CD4-positive, CD25-positive, alpha-beta regulatory T cell (primary cell): ENCODE measurements around the gene PPP5C. TPM values are rescaled to one million over a fixed set of nuclear protein-coding genes. Genes with fewer than 3 reads are reported as not detected.

Experiments
- ATAC-seq, 2 donors: fragments of 150-1000 bp; cut with Tn5 transposase; one replicate each; pipeline ENCODE4 v1.10.0; 2021; ENCODE audit warnings: low read depth in 2 of 2, moderate number of reproducible peaks in 2 of 2, moderate library complexity in 1 of 2
- DNase-seq, 3 donors: peaks; one replicate each; pipeline versions ENCODE4 v3.0.0 to v3.0.0-alpha.2; 2012 to 2022; ENCODE audit warnings: mixed read lengths in 1 of 3
- H3K27ac ChIP-seq: one replicate; pipeline ENCODE4 v1.7.0; 2013; ENCODE audit warnings: mild to moderate bottlenecking, low read length; ENCODE audit not compliant: insufficient read depth, poor library complexity, severe bottlenecking
- H3K27me3 ChIP-seq: one replicate; pipeline ENCODE4 v1.7.0; 2013; ENCODE audit warnings: low read length; ENCODE audit not compliant: control insufficient read depth, insufficient read depth
- H3K36me3 ChIP-seq: one replicate; pipeline ENCODE4 v1.7.0; 2013; ENCODE audit warnings: mild to moderate bottlenecking, low read length, moderate library complexity; ENCODE audit not compliant: control insufficient read depth, insufficient read depth
- H3K4me1 ChIP-seq: 2 replicates; pipeline ENCODE4 v1.7.0; 2013; ENCODE audit warnings: mild to moderate bottlenecking, low read length; ENCODE audit not compliant: insufficient read depth, control insufficient read depth, poor library complexity, severe bottlenecking
- H3K4me3 ChIP-seq: one replicate; pipeline ENCODE4 v1.7.0; 2013; ENCODE audit warnings: low read depth, mild to moderate bottlenecking, low read length, moderate library complexity
- H3K9me3 ChIP-seq, 2 experiments: 1 replicate in 1 of 2; 2 replicates in 1 of 2; pipeline ENCODE4 v1.7.0; 2013; ENCODE audit warnings: low read length in 2 of 2, mild to moderate bottlenecking in 1 of 2, moderate library complexity in 1 of 2; ENCODE audit not compliant: control insufficient read depth in 2 of 2
- H3K27ac Mint-ChIP-seq, 3 donors: one replicate each; pipeline ENCODE4 v1.8.0; 2020 to 2022; ENCODE audit warnings: mild to moderate bottlenecking in 3 of 3, mixed read lengths in 3 of 3, moderate library complexity in 2 of 3
- H3K27me3 Mint-ChIP-seq: one replicate; pipeline ENCODE4 v1.8.0; 2022; ENCODE audit warnings: mild to moderate bottlenecking, mixed read lengths
- H3K36me3 Mint-ChIP-seq: one replicate; pipeline ENCODE4 v1.8.0; 2020; ENCODE audit warnings: mixed read lengths
- H3K4me1 Mint-ChIP-seq, 4 donors: one replicate each; pipeline ENCODE4 v1.8.0; 2020 to 2022; ENCODE audit warnings: mixed read lengths in 4 of 4, mild to moderate bottlenecking in 1 of 4
- H3K4me3 Mint-ChIP-seq, 4 donors: one replicate each; pipeline ENCODE4 v1.8.0; 2020 to 2022; ENCODE audit warnings: mild to moderate bottlenecking in 4 of 4, mixed read lengths in 4 of 4, moderate library complexity in 3 of 4
- H3K9me3 Mint-ChIP-seq, 7 donors: one replicate each; pipeline ENCODE4 v1.8.0; 2020 to 2022; ENCODE audit warnings: mixed read lengths in 7 of 7, mild to moderate bottlenecking in 3 of 7, moderate library complexity in 2 of 7
- polyA plus RNA-seq, 4 donors: library from polyadenylated mRNA; unstranded; fragments of 300-500 nt; fragmentation: Illumina TruSeq; gene quantifications; one replicate each; pipeline ENCODE4 v1.2.3, GENCODE V29; 2021
- total RNA-seq: library from RNA; stranded (reverse); gene quantifications from one replicate; pipeline ENCODE4 v1.2.3, GENCODE V29; 2022

PPP5C gene
- 34.6 TPM for total RNA-seq
- 10 to 100 TPM; 16.2 to 24.8 (median 18.8) TPM for polyA plus RNA-seq

GRCh38 chr19:46346821-46347571, at the start of gene PPP5C:
TSS of gene PPP5C (plus strand) at chr19:46347087. CDS start at chr19:46347097, 10 bp downstream.
- DNase-seq (peak; percentile 74 to 95 (median 84)), ATAC-seq (peak; percentile 77 to 85)
- Histone ChIP-seq H3K4me3 (peak within 1 kb of the TSS; percentile 81), H3K4me1 (peaks cover 49% of the 10 kb centered on the region), H3K27ac (peak within 1 kb of the TSS; percentile 67), H3K9me3 (no peaks in the 10 kb centered on the region), H3K27me3 (no peaks in the 10 kb centered on the region), H3K36me3 (no peaks in the 10 kb centered on the region)
- Mint-ChIP-seq H3K27ac (peak within 1 kb of the TSS; percentile 93 to 95 (median 94)), H3K36me3 (peaks cover 5% of the 10 kb centered on the region), H3K27me3 (peaks cover 13% of the 10 kb centered on the region), H3K9me3 (peaks cover 0 to 2% (median 0%) of the 10 kb centered on the region in 7 donors), H3K4me1 (peaks cover 11 to 63% (median 40%) of the 10 kb centered on the region in 4 donors), H3K4me3 (peak within 1 kb of the TSS; percentile 90 to 96 (median 94))

- H3K27ac Mint-ChIP-seq = no peak overlapping the region
- no peak overlapping the region for H3K27ac ChIP-seq
- H3K27me3 ChIP-seq = peaks cover 11% of the 10 kb centered on the region
- peaks cover 0 to 2% of the 10 kb centered on the region in 2 experiments for H3K9me3 ChIP-seq
- DNase-seq (no peak), ATAC-seq (no peak)
- no peaks in the 10 kb centered on the region for H3K4me1 Mint-ChIP-seq
- H3K27me3 Mint-ChIP-seq = peaks cover 39% of the 10 kb centered on the region
- H3K4me3 ChIP-seq = no peak overlapping the region
- peaks cover 0 to 3% (median 0%) of the 10 kb centered on the region in 7 donors for H3K9me3 Mint-ChIP-seq
- no peak overlapping the region for H3K4me3 Mint-ChIP-seq
- H3K36me3 ChIP-seq = no peaks in the 10 kb centered on the region
- H3K36me3 Mint-ChIP-seq = no peaks in the 10 kb centered on the region
- no peaks in the 10 kb centered on the region for H3K4me1 ChIP-seq
Measured at GRCh38 chr19:46297700-46298478, 49.0 kb upstream of the PPP5C start.

- H3K4me3 ChIP-seq = no peak overlapping the region
- Mint-ChIP-seq H3K4me3 (no peak overlapping the region), H3K27me3 (peaks cover 39% of the 10 kb centered on the region), H3K4me1 (no peaks in the 10 kb centered on the region), H3K36me3 (no peaks in the 10 kb centered on the region), H3K27ac (no peak overlapping the region), H3K9me3 (peaks cover 0 to 3% (median 0%) of the 10 kb centered on the region in 7 donors)
- H3K27ac ChIP-seq = no peak overlapping the region
- H3K9me3 ChIP-seq = peaks cover 0 to 2% of the 10 kb centered on the region in 2 experiments
- no peaks in the 10 kb centered on the region for H3K36me3 ChIP-seq
- no peaks in the 10 kb centered on the region for H3K4me1 ChIP-seq
- ATAC-seq (no peak), DNase-seq (no peak)
- peaks cover 11% of the 10 kb centered on the region for H3K27me3 ChIP-seq
Measured at GRCh38 chr19:46298479-46299003, 48.3 kb upstream of the PPP5C start.

GRCh38 chr19:46299004-46299509, 47.8 kb upstream of the PPP5C start:
- Histone ChIP-seq H3K9me3 (peaks cover 0 to 2% of the 10 kb centered on the region in 2 experiments), H3K4me3 (no peak overlapping the region), H3K36me3 (no peaks in the 10 kb centered on the region), H3K27me3 (peaks cover 11% of the 10 kb centered on the region), H3K4me1 (no peaks in the 10 kb centered on the region), H3K27ac (no peak overlapping the region)
- Mint-ChIP-seq H3K9me3 (peaks cover 0 to 3% (median 0%) of the 10 kb centered on the region in 7 donors), H3K36me3 (no peaks in the 10 kb centered on the region), H3K4me1 (no peaks in the 10 kb centered on the region), H3K4me3 (no peak overlapping the region), H3K27ac (no peak overlapping the region), H3K27me3 (peaks cover 39% of the 10 kb centered on the region)
- ATAC-seq (no peak), DNase-seq (no peak)

- ATAC-seq (no peak), DNase-seq (no peak)
- Histone ChIP-seq H3K4me1 (no peaks in the 10 kb centered on the region), H3K27ac (no peak overlapping the region), H3K9me3 (peaks cover 0 to 2% of the 10 kb centered on the region in 2 experiments), H3K36me3 (no peaks in the 10 kb centered on the region), H3K27me3 (peaks cover 7% of the 10 kb centered on the region), H3K4me3 (no peak overlapping the region)
- H3K27ac Mint-ChIP-seq = no peak overlapping the region
- no peak overlapping the region for H3K4me3 Mint-ChIP-seq
- H3K36me3 Mint-ChIP-seq = no peaks in the 10 kb centered on the region
- peaks cover 35% of the 10 kb centered on the region for H3K27me3 Mint-ChIP-seq
- peaks cover 0 to 4% (median 0%) of the 10 kb centered on the region in 7 donors for H3K9me3 Mint-ChIP-seq
- peaks cover 0 to 3% (median 0%) of the 10 kb centered on the region in 4 donors for H3K4me1 Mint-ChIP-seq
Measured at GRCh38 chr19:46299695-46300094, 47.2 kb upstream of the PPP5C start.

GRCh38 chr19:46303322-46303690, 43.6 kb upstream of the PPP5C start:
- Histone ChIP-seq H3K9me3 (peaks cover 6 to 9% of the 10 kb centered on the region in 2 experiments), H3K4me1 (no peaks in the 10 kb centered on the region), H3K4me3 (no peak overlapping the region), H3K27ac (no peak overlapping the region), H3K27me3 (no peaks in the 10 kb centered on the region), H3K36me3 (no peaks in the 10 kb centered on the region)
- no peak for DNase-seq
- peaks cover 4% of the 10 kb centered on the region for H3K36me3 Mint-ChIP-seq
- no peak overlapping the region for H3K4me3 Mint-ChIP-seq
- no peak for ATAC-seq
- H3K4me1 Mint-ChIP-seq = peaks cover 0 to 3% (median 0%) of the 10 kb centered on the region in 4 donors
- H3K27me3 Mint-ChIP-seq = peaks cover 11% of the 10 kb centered on the region
- H3K9me3 Mint-ChIP-seq = peaks cover 0 to 18% (median 3%) of the 10 kb centered on the region in 7 donors
- H3K27ac Mint-ChIP-seq = no peak overlapping the region

- no peak overlapping the region for H3K27ac ChIP-seq
- Mint-ChIP-seq H3K27ac (no peak overlapping the region), H3K4me3 (no peak overlapping the region), H3K36me3 (peaks cover 4% of the 10 kb centered on the region), H3K27me3 (peaks cover 7% of the 10 kb centered on the region), H3K4me1 (peaks cover 0 to 3% (median 0%) of the 10 kb centered on the region in 4 donors), H3K9me3 (peaks cover 0 to 18% (median 2%) of the 10 kb centered on the region in 7 donors)
- H3K9me3 ChIP-seq = peaks cover 6 to 9% of the 10 kb centered on the region in 2 experiments
- no peaks in the 10 kb centered on the region for H3K36me3 ChIP-seq
- no peak overlapping the region for H3K4me3 ChIP-seq
- DNase-seq (no peak), ATAC-seq (no peak)
- H3K27me3 ChIP-seq = no peaks in the 10 kb centered on the region
- H3K4me1 ChIP-seq = no peaks in the 10 kb centered on the region
Measured at GRCh38 chr19:46303691-46304397, 43.0 kb upstream of the PPP5C start.
